Measurements from ENCODE around the gene PIEZO2.
"Not testable (repeated sequence)": the region's sequence is repeated elsewhere in the genome, so short reads cannot be mapped to it uniquely, and the experiment has no call there.

The PIEZO2 gene

GRCh38 chr18:11148680-11149440 lies 509 bp downstream of the PIEZO2 start:
- peaks cover 3% of the 10 kb centered on the region for H3K36me3 ChIP-seq (ENCODE audit: control insufficient read depth, low read depth, low read length)
- H3K27me3 ChIP-seq (ENCODE audit: control insufficient read depth, insufficient read depth, low read length) = peaks cover 62% of the 10 kb centered on the region
- peaks cover 31% of the 10 kb centered on the region for H3K4me1 ChIP-seq (ENCODE audit: control insufficient read depth, low read depth, low read length)
- H3K9ac ChIP-seq (ENCODE audit: low read length) = no peak overlapping the region
- peak overlapping the region; percentile 61 for H3K4me3 ChIP-seq (ENCODE audit: low read length)
- H3K9me3 ChIP-seq (ENCODE audit: control insufficient read depth, low read depth, low read length) = no peaks in the 10 kb centered on the region
- H3K27ac ChIP-seq (ENCODE audit: low read length) = no peak overlapping the region

- H3K4me3 ChIP-seq (ENCODE audit: low read length) = peak overlapping the region; percentile 61
- no peak overlapping the region for H3K27ac ChIP-seq (ENCODE audit: low read length)
- no peak overlapping the region for H3K9ac ChIP-seq (ENCODE audit: low read length)
- H3K4me1 ChIP-seq (ENCODE audit: control insufficient read depth, low read depth, low read length) = peaks cover 31% of the 10 kb centered on the region
- peaks cover 62% of the 10 kb centered on the region for H3K27me3 ChIP-seq (ENCODE audit: control insufficient read depth, insufficient read depth, low read length)
- no peaks in the 10 kb centered on the region for H3K9me3 ChIP-seq (ENCODE audit: control insufficient read depth, low read depth, low read length)
- H3K36me3 ChIP-seq (ENCODE audit: control insufficient read depth, low read depth, low read length) = peaks cover 3% of the 10 kb centered on the region
Observed at GRCh38 chr18:11147962-11148679, 1.2 kb downstream of the PIEZO2 start.

- Histone ChIP-seq H3K36me3 (ENCODE audit: control insufficient read depth, low read depth, low read length) (peaks cover 3% of the 10 kb centered on the region), H3K27ac (ENCODE audit: low read length) (no peak overlapping the region), H3K9ac (ENCODE audit: low read length) (no peak overlapping the region), H3K4me1 (ENCODE audit: control insufficient read depth, low read depth, low read length) (peaks cover 31% of the 10 kb centered on the region), H3K27me3 (ENCODE audit: control insufficient read depth, insufficient read depth, low read length) (peaks cover 62% of the 10 kb centered on the region), H3K9me3 (ENCODE audit: control insufficient read depth, low read depth, low read length) (no peaks in the 10 kb centered on the region), H3K4me3 (ENCODE audit: low read length) (peak overlapping the region; percentile 61)
Observed at GRCh38 chr18:11147371-11147951, 1.9 kb downstream of the PIEZO2 start.

GRCh38 chr18:11146947-11147345 lies 2.4 kb downstream of the PIEZO2 start:
- Histone ChIP-seq H3K9ac (ENCODE audit: low read length) (no peak overlapping the region), H3K27me3 (ENCODE audit: control insufficient read depth, insufficient read depth, low read length) (peaks cover 62% of the 10 kb centered on the region), H3K27ac (ENCODE audit: low read length) (no peak overlapping the region), H3K9me3 (ENCODE audit: control insufficient read depth, low read depth, low read length) (no peaks in the 10 kb centered on the region), H3K4me3 (ENCODE audit: low read length) (peak overlapping the region; percentile 61), H3K36me3 (ENCODE audit: control insufficient read depth, low read depth, low read length) (peaks cover 3% of the 10 kb centered on the region), H3K4me1 (ENCODE audit: control insufficient read depth, low read depth, low read length) (peaks cover 31% of the 10 kb centered on the region)

- Histone ChIP-seq H3K27ac (ENCODE audit: low read length) (no peak overlapping the region), H3K9ac (ENCODE audit: low read length) (no peak overlapping the region), H3K4me3 (ENCODE audit: low read length) (peak overlapping the region; percentile 61), H3K9me3 (ENCODE audit: control insufficient read depth, low read depth, low read length) (no peaks in the 10 kb centered on the region), H3K36me3 (ENCODE audit: control insufficient read depth, low read depth, low read length) (peaks cover 3% of the 10 kb centered on the region), H3K27me3 (ENCODE audit: control insufficient read depth, insufficient read depth, low read length) (peaks cover 59% of the 10 kb centered on the region), H3K4me1 (ENCODE audit: control insufficient read depth, low read depth, low read length) (peaks cover 29% of the 10 kb centered on the region)
Observed at GRCh38 chr18:11146238-11146946, 3.0 kb downstream of the PIEZO2 start.

GRCh38 chr18:11145413-11146191 lies 3.8 kb downstream of the PIEZO2 start:
- Histone ChIP-seq H3K9ac (ENCODE audit: low read length) (no peak overlapping the region), H3K4me3 (ENCODE audit: low read length) (no peak overlapping the region)

GRCh38 chr18:11137400-11137799 lies 12.0 kb downstream of the PIEZO2 start:
- no peaks in the 10 kb centered on the region for H3K36me3 ChIP-seq (ENCODE audit: control insufficient read depth, low read depth, low read length)
- no peak overlapping the region for H3K4me3 ChIP-seq (ENCODE audit: low read length)
- H3K9ac ChIP-seq (ENCODE audit: low read length) = no peak overlapping the region
- no peaks in the 10 kb centered on the region for H3K9me3 ChIP-seq (ENCODE audit: control insufficient read depth, low read depth, low read length)
- no peaks in the 10 kb centered on the region for H3K27me3 ChIP-seq (ENCODE audit: control insufficient read depth, insufficient read depth, low read length)
- no peak overlapping the region for H3K27ac ChIP-seq (ENCODE audit: low read length)
- H3K4me1 ChIP-seq (ENCODE audit: control insufficient read depth, low read depth, low read length) = no peaks in the 10 kb centered on the region

More at GRCh38 chr18:11145413-11146191, 3.8 kb downstream of the PIEZO2 start:
- Histone ChIP-seq H3K27ac (ENCODE audit: low read length) (no peak overlapping the region), H3K4me1 (ENCODE audit: control insufficient read depth, low read depth, low read length) (peaks cover 21% of the 10 kb centered on the region), H3K27me3 (ENCODE audit: control insufficient read depth, insufficient read depth, low read length) (peaks cover 51% of the 10 kb centered on the region), H3K36me3 (ENCODE audit: control insufficient read depth, low read depth, low read length) (peaks cover 3% of the 10 kb centered on the region), H3K9me3 (ENCODE audit: control insufficient read depth, low read depth, low read length) (no peaks in the 10 kb centered on the region)

- Histone ChIP-seq H3K4me1 (ENCODE audit: control insufficient read depth, low read depth, low read length) (no peaks in the 10 kb centered on the region), H3K9ac (ENCODE audit: low read length) (no peak overlapping the region), H3K4me3 (ENCODE audit: low read length) (no peak overlapping the region), H3K27me3 (ENCODE audit: control insufficient read depth, insufficient read depth, low read length) (no peaks in the 10 kb centered on the region), H3K9me3 (ENCODE audit: control insufficient read depth, low read depth, low read length) (no peaks in the 10 kb centered on the region), H3K27ac (ENCODE audit: low read length) (no peak overlapping the region), H3K36me3 (ENCODE audit: control insufficient read depth, low read depth, low read length) (no peaks in the 10 kb centered on the region)
Observed at GRCh38 chr18:11136241-11136640, 13.1 kb downstream of the PIEZO2 start.

GRCh38 chr18:11134940-11135339 lies 14.4 kb downstream of the PIEZO2 start:
- Histone ChIP-seq H3K27me3 (ENCODE audit: control insufficient read depth, insufficient read depth, low read length) (no peaks in the 10 kb centered on the region), H3K4me1 (ENCODE audit: control insufficient read depth, low read depth, low read length) (no peaks in the 10 kb centered on the region), H3K27ac (ENCODE audit: low read length) (no peak overlapping the region)

GRCh38 chr18:11129059-11129458 lies 20.3 kb downstream of the PIEZO2 start:
- not testable (repeated sequence) for H3K27me3 ChIP-seq (ENCODE audit: control insufficient read depth, insufficient read depth, low read length); H3K9me3 ChIP-seq (ENCODE audit: control insufficient read depth, low read depth, low read length); H3K4me1 ChIP-seq (ENCODE audit: control insufficient read depth, low read depth, low read length); H3K36me3 ChIP-seq (ENCODE audit: control insufficient read depth, low read depth, low read length); H3K27ac ChIP-seq (ENCODE audit: low read length); H3K9ac ChIP-seq (ENCODE audit: low read length); H3K4me3 ChIP-seq (ENCODE audit: low read length)

More at GRCh38 chr18:11134940-11135339, 14.4 kb downstream of the PIEZO2 start:
- Histone ChIP-seq H3K9me3 (ENCODE audit: control insufficient read depth, low read depth, low read length) (no peaks in the 10 kb centered on the region), H3K4me3 (ENCODE audit: low read length) (no peak overlapping the region), H3K9ac (ENCODE audit: low read length) (no peak overlapping the region), H3K36me3 (ENCODE audit: control insufficient read depth, low read depth, low read length) (no peaks in the 10 kb centered on the region)
